Testis (tissue), 3 donors: ENCODE results near the gene KRT9. TPM values are rescaled to one million over a fixed set of nuclear protein-coding genes. Genes with fewer than 3 reads are reported as not detected.
"Not testable (repeated sequence)": the region's sequence is repeated elsewhere in the genome, so short reads cannot be mapped to it uniquely, and the experiment has no call there.

ENCODE experiments used
- DNase-seq: peaks from one replicate; pipeline ENCODE4 v3.0.0-alpha.2; 2019
- H3K27ac ChIP-seq, 2 donors: fragments of 200-600 bp; sonication (generic); one replicate each; pipeline ENCODE4 v1.5.1; 2019
- H3K27me3 ChIP-seq: fragments of 200-600 bp; sonication (generic); one replicate; pipeline ENCODE4 v1.5.1; 2019
- H3K36me3 ChIP-seq: fragments of 200-600 bp; sonication (generic); one replicate; pipeline ENCODE4 v1.5.1; 2017; ENCODE audit warnings: low read depth; ENCODE audit errors: missing control alignments
- H3K4me1 ChIP-seq: fragments of 200-600 bp; sonication (generic); one replicate; pipeline ENCODE4 v1.5.1; 2019
- H3K4me3 ChIP-seq, 2 donors: fragments of 200-600 bp; sonication (generic); one replicate each; pipeline ENCODE4 v1.5.1; 2017 to 2019
- H3K9me3 ChIP-seq: fragments of 200-600 bp; sonication (generic); one replicate; pipeline ENCODE4 v1.5.1; 2017
- CTCF ChIP-seq, 3 experiments: fragments of 450-650 bp in 2 of 3; fragments of 200-600 bp in 1 of 3; sonication (generic) in 1 of 3; IDR thresholded peaks; one replicate each; pipeline ENCODE4 v1.5.1; 2016 to 2019; ENCODE audit warnings: antibody characterized with exemption in 3 of 3, mild to moderate bottlenecking in 2 of 3, moderate library complexity in 1 of 3
- POLR2A ChIP-seq: fragments of 450-650 bp; IDR thresholded peaks from one replicate; pipeline ENCODE4 v1.6.1; 2017; ENCODE audit warnings: antibody characterized with exemption, mild to moderate bottlenecking, moderate library complexity
- WGBS, 2 donors: methylation state at CpG; one replicate each; pipeline ENCODE4 v1.1.5; 2018; 5-methylcytosine and 5-hydroxymethylcytosine counted together
- intact Hi-C: fragments of 100-400 bp; cut with DNase I; formaldehyde crosslinking; loops from one replicate; pipeline ENCODE4 v1.15.1; 2023; ENCODE audit warnings: low total_unique reads
- polyA plus RNA-seq: library from polyadenylated mRNA; stranded (reverse); fragments of 350-450 nt; fragmentation: Illumina TruSeq; extraction: RNeasy Lipid Tissue Mini Kit (QIAGEN cat#74804); gene quantifications from one replicate; pipeline ENCODE4 v1.2.3, GENCODE V29; 2014; ENCODE audit warnings: low read depth, low replicate concordance; ENCODE audit not compliant: insufficient read depth
- total RNA-seq, 2 donors: library from RNA; depleted of rRNA; stranded (reverse); fragments of >200 nt; gene quantifications; one replicate each; pipeline ENCODE4 v1.2.3, GENCODE V29; 2016

The KRT9 gene
- total and polyA plus RNA-seq, 3 donors from 2014 or later, result 0.29 to 0.43 TPM; not detected in 1

- Histone ChIP-seq H3K4me3 (no peak overlapping the region), H3K27me3 (no peaks in the 10 kb centered on the region), H3K36me3 (no peaks in the 10 kb centered on the region), H3K9me3 (no peaks in the 10 kb centered on the region), H3K27ac (no peak overlapping the region), H3K4me1 (peaks cover 23% of the 10 kb centered on the region)
- WGBS, 2 donors, result 77 to 87% methylated on average over 7 to 13 of the region's 13 CpGs
- TF ChIP-seq CTCF (IDR thresholded peaks at IDR 0.05) (no peak), POLR2A (no peak)
- intact Hi-C loops, result no loop called here
- DNase-seq, result no peak
Observed at GRCh38 chr17:41545829-41546410, 25.9 kb downstream of the KRT9 start.

- intact Hi-C loops, result no loop called here
- no peaks in the 10 kb centered on the region for H3K9me3 ChIP-seq
Observed at GRCh38 chr17:41544935-41545334, 26.9 kb downstream of the KRT9 start.

GRCh38 chr17:41544491-41544892 is 27.4 kb downstream of the KRT9 start:
- 45 to 58% methylated on average over 5 of the region's 5 CpGs for WGBS, 2 donors
- no peaks in the 10 kb centered on the region for H3K27me3 ChIP-seq
- H3K4me3 ChIP-seq, result no peak overlapping the region
- intact Hi-C loops, result no loop called here
- H3K9me3 ChIP-seq, result no peaks in the 10 kb centered on the region
- no peaks in the 10 kb centered on the region for H3K36me3 ChIP-seq
- TF ChIP-seq POLR2A (no peak), CTCF (IDR thresholded peaks at IDR 0.05) (no peak)
- DNase-seq, result no peak
- H3K4me1 ChIP-seq, result peaks cover 22% of the 10 kb centered on the region
- no peak overlapping the region for H3K27ac ChIP-seq

More at GRCh38 chr17:41544935-41545334, 26.9 kb downstream of the KRT9 start:
- no peak overlapping the region for H3K27ac ChIP-seq
- peaks cover 23% of the 10 kb centered on the region for H3K4me1 ChIP-seq
- H3K4me3 ChIP-seq, result no peak overlapping the region
- TF ChIP-seq POLR2A (no peak), CTCF (IDR thresholded peaks at IDR 0.05) (no peak)
- H3K36me3 ChIP-seq, result no peaks in the 10 kb centered on the region
- WGBS, 2 donors, result 90 to 93% methylated on average over 5 of the region's 5 CpGs
- H3K27me3 ChIP-seq, result no peaks in the 10 kb centered on the region
- no peak for DNase-seq

- H3K4me1 ChIP-seq, H3K27ac ChIP-seq, H3K36me3 ChIP-seq, H3K9me3 ChIP-seq, H3K4me3 ChIP-seq, intact Hi-C loops, DNase-seq, H3K27me3 ChIP-seq: not testable (repeated sequence)
- 87 to 90% methylated on average over 10 of the region's 10 CpGs for WGBS, 2 donors
Observed at GRCh38 chr17:41542786-41543185, 29.1 kb downstream of the KRT9 start.

- H3K9me3 ChIP-seq, result no peaks in the 10 kb centered on the region
- no peak overlapping the region for H3K27ac ChIP-seq
- no peak overlapping the region for H3K4me3 ChIP-seq
- H3K27me3 ChIP-seq, result no peaks in the 10 kb centered on the region
- no peaks in the 10 kb centered on the region for H3K36me3 ChIP-seq
- DNase-seq, result no peak
- H3K4me1 ChIP-seq, result peaks cover 2% of the 10 kb centered on the region
- 57 to 58% methylated on average over 2 of the region's 2 CpGs for WGBS, 2 donors
- TF ChIP-seq POLR2A, result no peak
- TF ChIP-seq CTCF (IDR thresholded peaks at IDR 0.05), result no peak
- intact Hi-C loops, result no loop called here
Observed at GRCh38 chr17:41542357-41542756, 29.5 kb downstream of the KRT9 start.
